T-helper 22 cell (primary cell): ENCODE data around the gene STK40.

Experiments used
- DNase-seq: peaks from one replicate; pipeline ENCODE4 v3.0.0-alpha.2; 2020; ENCODE audit warnings: low read depth

The STK40 gene

GRCh38 chr1:36369061-36369861 is 16.5 kb downstream of the STK40 start:
- DNase-seq, result peak; percentile 51

- no peak for DNase-seq
These were observed 17.9 kb downstream of the STK40 start for GRCh38 chr1:36367798-36368197.

GRCh38 chr1:36367066-36367465 is 18.7 kb downstream of the STK40 start:
- DNase-seq, result no peak

GRCh38 chr1:36366091-36366661 is 19.5 kb downstream of the STK40 start:
- DNase-seq, result peak; percentile 53

GRCh38 chr1:36365381-36365780 is 20.3 kb downstream of the STK40 start:
- DNase-seq, result no peak

- DNase-seq, result no peak
These were observed 25.7 kb downstream of the STK40 start for GRCh38 chr1:36359911-36360550.

- DNase-seq, result no peak
These were observed 26.3 kb downstream of the STK40 start for GRCh38 chr1:36359383-36359782.

- DNase-seq, result no peak
These were observed 27.1 kb downstream of the STK40 start for GRCh38 chr1:36358514-36359084.

GRCh38 chr1:36355811-36356210 is 29.9 kb downstream of the STK40 start:
- DNase-seq, result no peak

- no peak for DNase-seq
These were observed 31.2 kb downstream of the STK40 start for GRCh38 chr1:36354486-36354885.

- DNase-seq, result no peak
These were observed 32.5 kb downstream of the STK40 start for GRCh38 chr1:36352910-36353878.

GRCh38 chr1:36352125-36352909 is 33.4 kb downstream of the STK40 start:
- DNase-seq, result no peak

GRCh38 chr1:36351227-36351977 is 34.3 kb downstream of the STK40 start:
- no peak for DNase-seq

- DNase-seq, result peak; percentile 45
These were observed 35.0 kb downstream of the STK40 start for GRCh38 chr1:36350659-36351226.

- no peak for DNase-seq
These were observed 35.9 kb downstream of the STK40 start for GRCh38 chr1:36349839-36350238.

GRCh38 chr1:36349241-36349671 is 36.5 kb downstream of the STK40 start:
- DNase-seq, result no peak

- no peak for DNase-seq
These were observed 38.9 kb downstream of the STK40 start for GRCh38 chr1:36346741-36347370.

- no peak for DNase-seq
These were observed 40.4 kb downstream of the STK40 start for GRCh38 chr1:36345353-36345752.

- no peak for DNase-seq
These were observed 41.4 kb downstream of the STK40 start for GRCh38 chr1:36344395-36344680.
